Spleen (tissue), 7 donors: ENCODE measurements around the gene LOXL1.

Source experiments
- CTCF ChIP-seq, 11 experiments: fragments of 200-600 bp in 7 of 11; fragments of 450-650 bp in 4 of 11; sonication (generic) in 4 of 11; IDR thresholded peaks in 8 of 11; conservative IDR thresholded peaks in 3 of 11; 1 replicate in 7 of 11; 2 replicates in 4 of 11; pipeline versions ENCODE4 v1.4.0 to v1.8.0; 2016 to 2021; ENCODE audit warnings: antibody characterized with exemption in 11 of 11, inconsistent platforms in 4 of 11, mild to moderate bottlenecking in 1 of 11
- POLR2AphosphoS5 ChIP-seq, 3 donors: sonication (generic); formaldehyde crosslinking; IDR thresholded peaks; one replicate each; pipeline ENCODE4 v1.5.1; 2017; ENCODE audit warnings: antibody characterized with exemption in 3 of 3
- donor health status: DM: no; HTN: no; CAD: no; lungs with moderate emphysema.
- donor health status: DM: no; HTN: no; CAD: no.
- donor health status: DM: no; HTN: no; CAD: no.

- TF ChIP-seq POLR2AphosphoS5 (IDR thresholded peaks at IDR 0.05) (peak; percentile 86 to 93 (median 92)), CTCF (IDR thresholded peaks at IDR 0.05 in 8 of 11, conservative IDR thresholded peaks at IDR 0.05 in 3 of 11) (peak in 4 of 11 experiments; percentile 31 to 55 (median 33))
Measured at GRCh38 chr15:73994413-73994883, 68.2 kb downstream of the LOXL1 start, which contains the start of gene PML.
